ENCODE data around the gene SPEM3. TPM values are rescaled to one million over a fixed set of nuclear protein-coding genes. Genes with fewer than 3 reads are reported as not detected.

SPEM3 gene
- total RNA-seq: not detected in 2 replicates
- polyA plus RNA-seq: not detected in 2 replicates

DNA sequence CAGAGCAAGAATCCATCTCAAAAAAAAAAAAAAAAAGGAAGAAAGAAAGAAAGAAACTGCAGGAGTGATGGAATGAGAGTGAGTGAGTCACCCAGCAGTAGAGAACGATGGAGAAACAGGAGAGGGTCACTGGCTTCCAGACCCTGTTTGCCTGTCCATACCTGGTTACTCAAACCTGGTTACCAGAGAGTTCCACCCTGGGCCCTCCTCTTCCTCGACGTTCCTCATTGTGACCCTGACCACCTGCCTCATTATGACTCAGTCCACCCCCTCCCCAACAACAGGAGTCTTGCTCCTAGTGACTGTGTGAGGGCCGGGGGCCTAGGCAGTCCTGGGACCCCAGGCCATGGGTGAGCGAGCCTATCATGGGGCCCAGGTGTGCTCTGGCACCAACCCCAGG, at the start of gene SPEM3:
SPEM3 (plus strand) TSS at position 301 of the 400 bp plus-strand sequence; CDS start at position 347, 46 bp downstream.
- H3K36me3 ChIP-seq (replicated peaks; ENCODE audit: insufficient read depth, low read depth): no peaks in the 10 kb centered on the region
- H4K20me1 ChIP-seq (ENCODE audit: insufficient read depth, poor library complexity, severe bottlenecking): no peaks in the 10 kb centered on the region
- no peak within 1 kb of the TSS for H2AFZ ChIP-seq
- no peaks in the 10 kb centered on the region for H3K27me3 ChIP-seq
- TF ChIP-seq EZH2 (IDR thresholded peaks at IDR 0.05; ENCODE audit: borderline replicate concordance) (no peak), CTCF (IDR thresholded peaks at IDR 0.05; ENCODE audit: poor library complexity) (no peak), EZH2phosphoT487 (IDR thresholded peaks at IDR 0.05; ENCODE audit: low read depth, severe bottlenecking, unreplicated experiment) (no peak)
- 89% methylated on average over 5 of the region's 5 CpGs for WGBS (ENCODE audit: low lambda C conversion rate, missing lambda C conversion rate)
- H3K9me3 ChIP-seq (ENCODE audit: low read depth): no peaks in the 10 kb centered on the region
- no peak within 1 kb of the TSS for H3K27ac ChIP-seq
- no peak for DNase-seq (ENCODE audit: low spot score)
- no peak within 1 kb of the TSS for H3K4me2 ChIP-seq
- no peaks in the 10 kb centered on the region for H3K4me1 ChIP-seq (ENCODE audit: insufficient read depth)
- no peaks in the 10 kb centered on the region for H3K79me2 ChIP-seq
- H3K9me2 ChIP-seq (replicated peaks; ENCODE audit: insufficient read depth): no peaks in the 10 kb centered on the region
- no peak within 1 kb of the TSS for H3K4me3 ChIP-seq

GRCh38 chr17:7379134-7379533, 49.5 kb upstream of the SPEM3 start:
- H3K79me2 ChIP-seq: peaks cover 9% of the 10 kb centered on the region
- 96% methylated on average over 3 of the region's 3 CpGs for WGBS (ENCODE audit: low lambda C conversion rate, missing lambda C conversion rate)
- H3K4me1 ChIP-seq (ENCODE audit: insufficient read depth): peaks cover 11% of the 10 kb centered on the region
- H3K27me3 ChIP-seq: no peaks in the 10 kb centered on the region
- no peak overlapping the region for H3K4me2 ChIP-seq
- H3K27ac ChIP-seq: no peak overlapping the region
- H3K4me3 ChIP-seq: no peak overlapping the region
- TF ChIP-seq CTCF (IDR thresholded peaks at IDR 0.05; ENCODE audit: poor library complexity) (no peak), EZH2 (IDR thresholded peaks at IDR 0.05; ENCODE audit: borderline replicate concordance) (no peak), EZH2phosphoT487 (IDR thresholded peaks at IDR 0.05; ENCODE audit: low read depth, severe bottlenecking, unreplicated experiment) (no peak)
- no peaks in the 10 kb centered on the region for H4K20me1 ChIP-seq (ENCODE audit: insufficient read depth, poor library complexity, severe bottlenecking)
- no peaks in the 10 kb centered on the region for H3K36me3 ChIP-seq (replicated peaks; ENCODE audit: insufficient read depth, low read depth)
- no peaks in the 10 kb centered on the region for H3K9me2 ChIP-seq (replicated peaks; ENCODE audit: insufficient read depth)
- H3K9me3 ChIP-seq (ENCODE audit: low read depth): no peaks in the 10 kb centered on the region
- no peak overlapping the region for H2AFZ ChIP-seq
- DNase-seq (ENCODE audit: low spot score): no peak

DNA sequence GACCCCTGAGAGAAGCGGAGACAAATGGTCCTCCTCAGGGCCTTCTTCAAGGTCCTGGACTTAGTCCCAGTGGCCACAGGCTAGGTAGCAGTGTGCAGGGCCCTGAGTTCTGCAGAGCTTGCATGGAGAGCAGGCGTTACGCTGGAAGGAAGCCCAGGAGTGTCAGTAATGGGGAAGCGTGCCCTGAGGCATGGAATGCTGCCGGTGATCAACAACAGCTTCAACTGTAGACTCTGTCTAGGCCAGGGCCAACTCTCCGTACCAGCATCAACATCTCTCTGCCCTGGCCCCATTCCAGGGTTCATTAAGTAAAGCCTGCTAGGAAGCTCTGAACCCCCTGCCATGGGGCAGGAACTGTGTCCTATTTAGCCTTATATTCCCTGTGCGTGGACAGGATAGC, 48.3 kb upstream of the SPEM3 start:
- H3K27ac ChIP-seq: peak overlapping the region; percentile 57
- H3K4me2 ChIP-seq: peak overlapping the region; percentile 99
- no peaks in the 10 kb centered on the region for H3K36me3 ChIP-seq (replicated peaks; ENCODE audit: insufficient read depth, low read depth)

More for the DNA sequence above, 48.3 kb upstream of the SPEM3 start:
- Histone ChIP-seq H2AFZ (peak overlapping the region; percentile 85), H4K20me1 (ENCODE audit: insufficient read depth, poor library complexity, severe bottlenecking) (no peaks in the 10 kb centered on the region), H3K79me2 (peaks cover 9% of the 10 kb centered on the region), H3K4me1 (ENCODE audit: insufficient read depth) (peaks cover 11% of the 10 kb centered on the region), H3K27me3 (no peaks in the 10 kb centered on the region), H3K4me3 (peak overlapping the region; percentile 51), H3K9me3 (ENCODE audit: low read depth) (no peaks in the 10 kb centered on the region), H3K9me2 (replicated peaks; ENCODE audit: insufficient read depth) (no peaks in the 10 kb centered on the region)
- peak; percentile 60 for DNase-seq (ENCODE audit: low spot score)
- WGBS (ENCODE audit: low lambda C conversion rate, missing lambda C conversion rate): 44% methylated on average over 7 of the region's 7 CpGs
- no peak for TF ChIP-seq CTCF (IDR thresholded peaks at IDR 0.05; ENCODE audit: poor library complexity)
- TF ChIP-seq EZH2 (IDR thresholded peaks at IDR 0.05; ENCODE audit: borderline replicate concordance): no peak
- TF ChIP-seq EZH2phosphoT487 (IDR thresholded peaks at IDR 0.05; ENCODE audit: low read depth, severe bottlenecking, unreplicated experiment): no peak
